SJSA1 (cell line): ENCODE results near the gene STUB1. TPM values are rescaled to one million over a fixed set of nuclear protein-coding genes. Genes with fewer than 3 reads are reported as not detected.

Experiments used
- DNase-seq, 2 experiments: peaks; one replicate each; pipeline ENCODE4 v3.0.0-alpha.2; 2015 to 2020; ENCODE audit warnings: low spot score in 2 of 2, low read depth in 1 of 2
- H3K27ac ChIP-seq: fragments of 250-450 bp; sonication (Bioruptor Pico); 2 replicates; pipeline ENCODE4 v1.5.1; 2020; ENCODE audit warnings: mild to moderate bottlenecking, moderate library complexity
- H3K27me3 ChIP-seq: fragments of 250-450 bp; sonication (Bioruptor Pico); replicated peaks from 2 replicates; pipeline ENCODE4 v1.5.1; 2020; ENCODE audit warnings: mild to moderate bottlenecking, moderate library complexity
- H3K36me3 ChIP-seq: fragments of 250-450 bp; sonication (Bioruptor Pico); 2 replicates; pipeline ENCODE4 v1.5.1; 2020; ENCODE audit warnings: mild to moderate bottlenecking
- H3K4me1 ChIP-seq: fragments of 250-450 bp; sonication (Bioruptor Pico); replicated peaks from 2 replicates; pipeline ENCODE4 v1.6.1; 2021; ENCODE audit warnings: mild to moderate bottlenecking
- H3K4me3 ChIP-seq: fragments of 250-450 bp; sonication (Bioruptor Pico); 2 replicates; pipeline ENCODE4 v1.5.1; 2020; ENCODE audit warnings: mild to moderate bottlenecking
- H3K9me3 ChIP-seq: fragments of 250-450 bp; sonication (Bioruptor Pico); replicated peaks from 2 replicates; pipeline ENCODE4 v1.5.1; 2020; ENCODE audit warnings: mild to moderate bottlenecking
- total RNA-seq: library from RNA; depleted of rRNA; stranded (reverse); fragments of >200 nt; shearing (Covaris generic); gene quantifications from 2 replicates; pipeline ENCODE4 v1.2.3, GENCODE V29; 2014

Gene STUB1
- total RNA-seq, 1 experiment from 2014 or later, result 150 TPM

DNA sequence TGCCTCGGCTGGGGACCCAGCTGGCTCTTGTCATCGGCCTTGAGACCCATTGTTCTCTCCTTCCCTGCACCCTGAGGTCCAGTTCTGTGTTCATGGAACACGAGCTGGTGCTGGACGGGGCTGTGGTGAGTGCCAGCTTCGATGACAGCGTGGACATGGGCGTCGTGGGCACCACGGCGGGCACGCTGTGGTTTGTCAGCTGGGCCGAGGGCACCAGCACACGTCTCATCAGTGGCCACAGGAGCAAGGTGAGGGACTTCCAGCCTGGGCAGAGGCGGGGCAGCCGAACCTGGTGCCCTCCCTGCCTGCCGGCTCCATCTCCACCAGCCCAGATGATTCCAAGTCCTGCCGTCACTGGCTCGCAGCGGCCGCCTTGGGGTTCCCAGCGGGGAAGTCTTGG is 17.6 kb upstream of the STUB1 start:
- no peak for DNase-seq
- Histone ChIP-seq H3K27me3 (no peaks in the 10 kb centered on the region), H3K36me3 (peaks cover 39% of the 10 kb centered on the region), H3K9me3 (no peaks in the 10 kb centered on the region), H3K27ac (no peak overlapping the region), H3K4me1 (no peaks in the 10 kb centered on the region; the same call in 1 of the 2 replicates), H3K4me3 (no peak overlapping the region)

DNA sequence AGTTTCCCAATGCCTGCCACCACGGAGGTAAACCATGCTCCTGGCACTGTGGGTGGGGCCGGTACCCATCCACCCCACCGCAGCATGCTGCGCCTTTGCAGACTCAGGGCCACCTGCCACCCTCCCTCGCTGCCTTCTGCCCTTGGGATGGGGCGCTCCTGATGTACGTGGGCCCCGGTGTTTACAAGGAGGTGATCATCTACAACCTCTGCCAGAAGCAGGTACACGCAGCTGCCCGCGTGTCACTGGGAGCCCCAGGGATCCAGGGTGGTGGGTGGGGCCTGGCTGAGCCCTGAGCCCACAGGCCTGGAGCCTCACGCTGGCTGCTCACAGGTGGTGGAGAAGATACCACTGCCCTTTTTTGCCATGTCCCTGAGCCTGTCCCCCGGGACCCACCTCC is 13.6 kb upstream of the STUB1 start:
- no peaks in the 10 kb centered on the region for H3K9me3 ChIP-seq
- H3K27ac ChIP-seq, result no peak overlapping the region
- peaks cover 47% of the 10 kb centered on the region for H3K36me3 ChIP-seq
- no peaks in the 10 kb centered on the region for H3K27me3 ChIP-seq
- H3K4me1 ChIP-seq, result peaks cover 10% of the 10 kb centered on the region
- H3K4me3 ChIP-seq, result no peak overlapping the region
- DNase-seq, result no peak

DNA sequence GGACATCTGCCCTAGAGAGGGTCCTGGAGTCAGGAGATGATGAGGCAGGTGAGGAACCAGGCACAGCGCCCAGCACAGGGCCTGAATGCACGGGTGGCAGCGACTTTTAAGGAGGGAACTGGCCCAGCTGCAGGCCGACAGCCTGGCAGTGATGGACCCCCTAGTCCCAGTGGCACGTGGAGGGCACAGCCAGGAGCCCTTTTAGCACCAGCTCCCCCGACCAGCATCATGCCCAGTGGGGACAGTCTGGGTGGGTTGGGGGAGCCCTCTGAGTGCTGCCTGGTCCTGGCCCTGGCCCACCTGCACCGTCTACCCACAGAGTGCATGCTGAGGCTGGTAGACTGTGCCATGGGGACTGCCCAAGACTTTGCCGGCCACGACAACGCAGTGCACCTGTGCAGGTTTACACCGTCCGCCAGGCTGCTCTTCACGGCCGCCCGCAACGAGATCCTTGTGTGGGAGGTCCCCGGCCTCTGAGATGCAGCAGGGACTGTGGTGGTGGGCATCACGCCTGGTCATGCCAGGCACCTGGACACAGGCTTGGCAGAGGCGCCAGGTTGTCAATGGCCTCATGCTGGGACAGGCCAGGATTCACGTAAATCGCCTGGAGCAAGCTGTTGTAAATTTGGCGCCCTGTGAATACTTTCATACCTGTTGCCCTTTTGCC is 13.0 kb upstream of the STUB1 start:
- peak overlapping the region; percentile 80 for H3K4me3 ChIP-seq
- no peaks in the 10 kb centered on the region for H3K27me3 ChIP-seq
- no peak for DNase-seq
- peaks cover 53% of the 10 kb centered on the region for H3K36me3 ChIP-seq
- peaks cover 10% of the 10 kb centered on the region for H3K4me1 ChIP-seq
- H3K27ac ChIP-seq, result no peak overlapping the region
- H3K9me3 ChIP-seq, result no peaks in the 10 kb centered on the region

DNA sequence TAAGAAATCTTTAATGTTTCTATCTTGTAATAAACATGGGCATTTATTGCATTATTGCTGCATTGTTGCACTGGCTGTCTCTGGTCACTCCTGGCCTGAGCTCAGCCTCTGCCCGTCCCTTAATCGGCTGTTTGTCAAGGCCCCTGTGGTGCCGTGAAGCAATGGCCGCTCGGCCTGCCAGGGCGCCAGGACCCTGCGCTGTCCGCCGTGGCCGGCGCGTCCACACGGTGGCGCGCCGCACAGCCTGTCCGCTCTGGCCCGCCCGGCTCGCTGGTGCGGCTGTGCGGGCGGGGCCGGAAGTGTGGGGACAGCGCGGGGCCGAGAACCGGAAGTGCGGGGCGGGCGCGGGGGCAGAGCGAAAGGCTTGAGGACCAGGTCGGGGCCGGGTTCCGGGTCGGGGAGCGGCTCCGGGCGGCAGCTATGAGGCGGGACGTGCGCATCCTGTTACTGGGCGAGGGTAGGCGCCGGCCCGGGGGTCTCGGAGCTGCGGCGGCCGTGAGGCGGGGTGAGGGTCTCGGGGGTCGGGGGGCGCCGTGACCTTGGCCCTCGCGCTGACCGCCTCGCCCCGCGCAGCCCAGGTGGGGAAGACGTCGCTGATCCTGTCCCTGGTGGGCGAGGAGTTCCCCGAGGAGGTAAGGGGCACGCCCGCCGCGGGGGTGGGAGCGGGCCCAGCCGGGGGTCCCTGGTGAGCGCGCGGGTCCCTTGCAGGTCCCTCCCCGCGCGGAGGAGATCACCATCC is 12.3 kb upstream of the STUB1 start, which contains the start of gene RHOT2:
Gene RHOT2, plus strand, starts transcription at position 353 of the 739 bp plus-strand sequence. Its CDS starts 68 bp downstream, at position 421.
- H3K27ac ChIP-seq, result peak within 1 kb of the TSS; percentile 23; the same call in 1 of the 2 replicates
- no peaks in the 10 kb centered on the region for H3K9me3 ChIP-seq
- peaks cover 58% of the 10 kb centered on the region for H3K36me3 ChIP-seq
- H3K27me3 ChIP-seq, result no peaks in the 10 kb centered on the region
- H3K4me3 ChIP-seq, result peak within 1 kb of the TSS; percentile 80
- peak; percentile 68 to 93 for DNase-seq
- H3K4me1 ChIP-seq, result peaks cover 10% of the 10 kb centered on the region

DNA sequence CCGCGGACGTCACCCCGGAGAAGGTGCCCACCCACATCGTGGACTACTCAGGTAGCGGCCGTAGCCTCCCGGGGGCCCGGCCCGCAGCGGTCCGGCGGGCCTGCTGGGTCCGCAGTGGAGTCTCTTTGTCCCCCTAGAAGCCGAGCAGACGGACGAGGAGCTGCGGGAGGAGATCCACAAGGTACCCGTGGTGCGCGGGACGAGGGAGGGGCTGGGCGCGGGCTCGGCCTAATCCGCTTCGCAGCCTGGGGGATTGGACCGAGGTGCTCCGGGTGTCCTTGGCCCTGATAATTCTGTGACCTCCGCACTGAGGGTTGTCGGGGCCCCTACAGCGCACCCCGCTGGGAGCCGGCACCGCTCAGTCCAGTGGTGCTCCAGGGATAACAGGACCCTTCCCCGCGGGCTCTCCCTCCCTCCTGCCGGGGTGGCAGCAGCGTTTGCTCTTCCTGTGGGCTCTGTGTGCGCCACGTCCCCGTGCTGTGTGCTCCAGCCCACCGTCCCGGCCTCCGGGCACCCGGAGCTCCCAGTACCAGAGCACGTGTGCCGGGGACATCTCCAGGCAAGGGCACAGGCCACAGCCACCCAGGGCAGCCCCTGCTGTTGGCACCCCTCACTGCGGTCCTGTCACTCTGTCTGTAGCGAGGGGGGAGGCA is 11.6 kb upstream of the STUB1 start:
- Histone ChIP-seq H3K4me3 (peak overlapping the region; percentile 80), H3K4me1 (peaks cover 10% of the 10 kb centered on the region), H3K9me3 (no peaks in the 10 kb centered on the region), H3K36me3 (peaks cover 65% of the 10 kb centered on the region), H3K27ac (peak overlapping the region; percentile 23; the same call in 1 of the 2 replicates), H3K27me3 (no peaks in the 10 kb centered on the region)
- DNase-seq, result peak in 1 of 2 experiments; percentile 26

DNA sequence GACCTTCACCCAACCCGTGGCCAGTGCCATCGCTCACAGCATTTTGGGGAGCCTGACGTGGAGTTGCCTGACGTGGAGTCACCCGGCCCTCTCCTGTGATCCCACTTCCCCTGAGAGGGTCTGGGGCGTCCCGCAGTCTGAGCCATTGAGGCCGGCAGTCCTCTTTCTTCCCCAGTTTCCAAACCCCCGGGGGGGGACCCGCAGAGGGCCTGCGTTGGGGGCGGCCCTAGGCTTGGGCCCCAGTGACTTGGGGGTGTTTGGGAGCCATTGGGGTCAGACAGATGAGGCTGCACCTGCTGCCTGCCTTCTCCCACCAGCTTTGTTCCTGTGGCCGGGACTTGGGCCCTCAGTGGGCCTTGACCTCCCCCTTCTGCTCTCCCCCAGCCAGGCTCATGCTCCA is 10.5 kb upstream of the STUB1 start:
- DNase-seq, result no peak
- H3K9me3 ChIP-seq, result no peaks in the 10 kb centered on the region
- peaks cover 10% of the 10 kb centered on the region for H3K4me1 ChIP-seq
- no peaks in the 10 kb centered on the region for H3K27me3 ChIP-seq
- no peak overlapping the region for H3K27ac ChIP-seq
- H3K36me3 ChIP-seq, result peaks cover 72% of the 10 kb centered on the region
- peak overlapping the region; percentile 80; the same call in 1 of the 2 replicates for H3K4me3 ChIP-seq

DNA sequence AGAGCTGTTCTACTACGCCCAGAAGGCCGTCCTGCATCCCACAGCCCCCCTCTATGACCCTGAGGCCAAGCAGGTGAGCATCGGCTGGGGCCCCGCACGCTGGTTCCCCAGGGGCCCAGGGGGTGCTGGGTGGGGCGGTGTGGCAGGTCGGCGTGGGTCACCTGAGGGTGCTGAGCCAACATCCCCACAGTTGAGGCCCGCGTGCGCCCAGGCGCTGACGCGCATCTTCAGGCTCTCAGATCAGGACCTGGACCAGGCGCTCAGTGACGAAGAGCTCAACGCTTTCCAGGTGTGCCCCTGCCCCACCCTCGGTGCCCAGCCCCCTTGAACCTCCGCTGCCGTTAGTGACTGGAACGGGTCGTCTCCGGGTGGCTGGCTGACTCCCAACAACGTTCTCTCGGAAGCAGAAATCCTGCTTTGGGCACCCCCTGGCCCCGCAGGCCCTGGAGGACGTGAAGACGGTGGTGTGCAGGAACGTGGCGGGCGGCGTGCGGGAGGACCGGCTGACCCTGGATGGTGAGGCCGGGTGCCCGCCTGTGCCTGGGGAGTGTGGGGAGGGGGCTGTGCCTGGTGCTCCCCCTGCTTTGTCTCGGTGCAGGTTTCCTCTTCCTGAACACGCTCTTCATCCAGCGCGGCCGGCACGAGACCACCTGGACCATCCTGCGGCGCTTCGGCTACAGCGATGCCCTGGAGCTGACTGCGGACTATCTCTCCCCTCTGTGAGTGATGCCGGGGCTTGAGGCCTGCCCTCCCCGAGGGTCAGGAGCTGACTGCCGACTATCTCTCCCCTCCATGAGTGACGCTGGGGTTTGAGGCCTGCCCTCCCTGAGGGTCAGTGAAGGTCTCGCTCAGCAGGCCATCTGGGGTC is 9.5 kb upstream of the STUB1 start:
- peaks cover 13% of the 10 kb centered on the region for H3K4me1 ChIP-seq
- H3K4me3 ChIP-seq, result no peak overlapping the region
- no peaks in the 10 kb centered on the region for H3K9me3 ChIP-seq
- H3K27ac ChIP-seq, result no peak overlapping the region
- peaks cover 72% of the 10 kb centered on the region for H3K36me3 ChIP-seq
- DNase-seq, result no peak
- no peaks in the 10 kb centered on the region for H3K27me3 ChIP-seq

DNA sequence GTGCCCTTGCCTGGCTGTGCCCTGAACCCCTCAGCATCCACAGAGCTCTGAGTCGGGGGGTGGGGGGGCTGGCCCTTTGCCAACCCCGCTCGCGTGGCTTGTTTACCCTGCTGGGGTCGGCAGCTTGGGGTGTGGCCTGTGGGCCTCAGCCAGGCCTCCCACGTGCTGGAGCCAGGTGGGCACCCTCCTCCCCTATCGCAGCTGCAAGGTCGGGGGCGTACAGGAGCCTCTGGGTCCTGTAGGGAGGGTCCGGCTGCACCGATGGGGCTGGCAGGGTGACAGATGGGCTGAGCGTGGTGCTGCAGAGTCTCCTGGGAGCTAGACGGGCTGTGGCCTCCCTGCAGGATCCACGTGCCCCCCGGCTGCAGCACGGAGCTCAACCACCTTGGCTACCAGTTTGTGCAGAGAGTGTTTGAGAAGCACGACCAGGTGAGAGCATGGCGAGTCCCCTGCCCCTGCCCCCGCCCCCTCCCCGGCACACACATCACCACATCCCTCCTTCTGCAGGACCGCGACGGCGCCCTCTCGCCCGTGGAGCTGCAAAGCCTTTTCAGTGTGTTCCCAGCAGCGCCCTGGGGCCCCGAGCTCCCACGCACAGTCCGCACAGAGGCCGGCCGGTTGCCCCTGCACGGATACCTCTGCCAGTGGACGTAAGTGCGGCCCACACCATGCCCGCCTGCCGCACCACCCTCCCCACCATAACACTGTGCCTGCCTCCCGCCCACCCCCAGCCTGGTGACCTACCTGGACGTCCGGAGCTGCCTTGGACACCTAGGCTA is 8.7 kb upstream of the STUB1 start:
- H3K4me1 ChIP-seq, result peaks cover 13% of the 10 kb centered on the region
- peaks cover 70% of the 10 kb centered on the region for H3K36me3 ChIP-seq
- no peak overlapping the region for H3K27ac ChIP-seq
- no peak overlapping the region for H3K4me3 ChIP-seq
- no peak for DNase-seq
- no peaks in the 10 kb centered on the region for H3K9me3 ChIP-seq
- no peaks in the 10 kb centered on the region for H3K27me3 ChIP-seq

DNA sequence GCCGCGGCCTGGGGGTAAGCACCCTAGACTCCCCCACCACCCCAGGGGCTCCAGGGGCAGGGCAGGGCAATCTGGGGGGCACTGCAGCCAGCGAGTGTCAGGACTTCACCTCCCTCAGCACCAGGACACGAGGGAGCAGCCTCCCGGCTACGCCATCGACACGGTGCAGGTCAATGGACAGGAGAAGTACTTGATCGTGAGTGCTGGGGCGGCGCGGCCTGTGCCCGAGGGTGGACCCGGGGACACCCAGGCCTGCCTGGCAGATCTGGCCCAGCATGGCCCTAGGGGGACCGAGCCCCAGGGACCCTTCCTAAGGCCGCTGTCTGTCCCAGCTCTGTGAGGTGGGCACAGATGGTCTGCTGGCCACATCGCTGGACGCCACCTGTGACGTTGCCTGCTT is 7.8 kb upstream of the STUB1 start:
- no peak overlapping the region for H3K27ac ChIP-seq
- H3K36me3 ChIP-seq, result peaks cover 66% of the 10 kb centered on the region
- H3K27me3 ChIP-seq, result no peaks in the 10 kb centered on the region

DNA sequence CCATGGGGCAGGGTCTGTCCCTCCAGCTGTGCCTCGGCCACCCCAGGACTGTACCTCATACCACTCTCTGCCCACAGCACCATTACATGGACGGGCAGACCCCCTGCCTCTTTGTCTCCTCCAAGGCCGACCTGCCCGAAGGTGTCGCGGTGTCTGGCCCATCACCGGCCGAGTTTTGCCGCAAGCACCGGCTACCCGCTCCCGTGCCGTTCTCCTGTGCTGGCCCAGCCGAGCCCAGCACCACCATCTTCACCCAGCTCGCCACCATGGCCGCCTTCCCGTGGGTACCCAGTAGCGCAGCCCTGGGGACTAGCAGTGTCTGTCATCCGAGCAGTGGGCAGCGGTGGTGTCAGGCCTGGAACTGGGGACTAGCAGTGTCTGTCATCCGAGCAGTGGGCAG is 7.4 kb upstream of the STUB1 start:
- Histone ChIP-seq H3K9me3 (no peaks in the 10 kb centered on the region), H3K36me3 (peaks cover 64% of the 10 kb centered on the region), H3K27me3 (no peaks in the 10 kb centered on the region), H3K4me3 (no peak overlapping the region), H3K27ac (no peak overlapping the region), H3K4me1 (peaks cover 13% of the 10 kb centered on the region)
- no peak for DNase-seq

More for the DNA sequence above, 7.8 kb upstream of the STUB1 start:
- Histone ChIP-seq H3K4me1 (peaks cover 13% of the 10 kb centered on the region), H3K9me3 (no peaks in the 10 kb centered on the region), H3K4me3 (no peak overlapping the region)
- no peak for DNase-seq

DNA sequence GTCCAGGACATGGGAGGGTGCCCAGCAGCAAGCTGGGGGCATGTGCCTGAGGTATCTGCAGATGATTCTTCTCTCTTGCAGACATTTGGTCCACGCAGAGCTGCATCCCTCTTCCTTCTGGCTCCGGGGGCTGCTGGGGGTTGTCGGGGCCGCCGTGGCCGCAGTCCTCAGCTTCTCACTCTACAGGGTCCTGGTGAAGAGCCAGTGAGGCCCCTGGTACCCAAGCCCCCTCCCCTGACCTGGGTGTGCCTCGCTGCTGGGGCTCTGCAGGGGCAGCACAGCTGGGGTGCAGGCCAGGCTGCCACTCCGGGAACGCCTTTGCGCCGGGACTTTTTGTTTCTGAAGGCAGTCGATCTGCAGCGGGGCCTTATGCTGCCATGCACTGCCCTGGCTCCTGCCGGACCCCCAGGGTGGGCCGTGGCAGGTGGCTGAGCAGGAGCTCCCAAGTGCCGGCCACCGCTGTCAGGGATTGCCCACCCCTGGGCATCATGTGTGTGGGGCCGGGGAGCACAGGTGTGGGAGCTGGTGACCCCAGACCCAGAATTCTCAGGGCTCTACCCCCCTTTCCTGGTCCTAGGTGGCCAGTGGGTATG is 6.7 kb upstream of the STUB1 start:
- DNase-seq, result no peak
- Histone ChIP-seq H3K4me1 (peaks cover 13% of the 10 kb centered on the region), H3K4me3 (no peak overlapping the region), H3K27me3 (no peaks in the 10 kb centered on the region), H3K36me3 (peaks cover 58% of the 10 kb centered on the region), H3K27ac (no peak overlapping the region), H3K9me3 (no peaks in the 10 kb centered on the region)

DNA sequence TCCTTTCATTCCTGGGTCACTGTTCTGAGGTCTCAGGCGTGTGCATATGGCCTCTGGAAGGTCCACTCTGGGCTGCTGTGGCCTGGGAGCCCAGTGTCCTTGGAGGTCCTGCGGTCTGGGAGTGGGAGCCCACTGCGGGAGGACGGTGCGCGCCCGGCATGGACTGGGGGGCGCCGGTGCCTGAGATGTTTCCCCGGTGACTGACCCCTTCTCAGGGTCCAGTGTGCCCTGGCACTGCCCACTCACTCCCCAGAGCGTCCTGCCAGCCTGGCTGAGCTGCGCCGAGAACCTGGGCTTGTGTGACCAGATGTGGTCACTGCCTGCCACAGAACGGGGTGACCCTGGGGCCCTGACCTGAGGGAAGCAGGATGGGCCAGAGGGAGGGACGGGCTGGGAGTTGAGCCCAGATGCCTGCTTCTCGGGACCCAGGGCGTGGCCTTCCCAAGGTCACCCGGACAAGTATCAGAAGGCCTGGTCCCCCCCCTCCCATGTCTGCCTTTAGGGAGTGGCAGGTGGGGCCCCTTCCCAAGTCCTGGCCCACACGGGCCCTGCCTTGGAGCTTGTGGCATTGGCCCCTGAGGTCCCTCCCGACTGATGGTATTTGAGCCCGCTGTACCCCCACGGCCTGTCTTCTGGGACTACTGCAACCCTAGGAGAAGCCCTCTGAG is 5.9 kb upstream of the STUB1 start:
- Histone ChIP-seq H3K4me3 (no peak overlapping the region), H3K27me3 (no peaks in the 10 kb centered on the region), H3K9me3 (no peaks in the 10 kb centered on the region), H3K27ac (no peak overlapping the region), H3K4me1 (peaks cover 9% of the 10 kb centered on the region), H3K36me3 (peaks cover 50% of the 10 kb centered on the region)
- DNase-seq, result no peak
